Neuronal stem cell (in vitro differentiated cells): ENCODE data around the gene SPATA17.

Experiments used
- DNase-seq: peaks from one replicate; pipeline ENCODE4 v3.0.0-alpha.2; 2013; ENCODE audit warnings: low spot score
- H2AFZ ChIP-seq: one replicate; pipeline ENCODE4 v1.6.1; 2013; ENCODE audit warnings: mild to moderate bottlenecking, low read length, inconsistent platforms
- H2AK5ac ChIP-seq: 2 replicates; pipeline ENCODE4 v1.6.1; 2013; ENCODE audit warnings: low read depth, mild to moderate bottlenecking, inconsistent platforms, low read length, moderate library complexity, mixed read lengths
- H2BK120ac ChIP-seq: 2 replicates; pipeline ENCODE4 v1.6.1; 2013; ENCODE audit warnings: low read depth, mild to moderate bottlenecking, inconsistent platforms, low read length, moderate library complexity, mixed read lengths
- H2BK12ac ChIP-seq: one replicate; pipeline ENCODE4 v1.6.1; 2013; ENCODE audit warnings: low read length, inconsistent platforms
- H2BK15ac ChIP-seq: 2 replicates; pipeline ENCODE4 v1.6.1; 2013; ENCODE audit warnings: mild to moderate bottlenecking, low read length, inconsistent platforms, mixed read lengths
- H2BK5ac ChIP-seq: one replicate; pipeline ENCODE4 v1.6.1; 2013; ENCODE audit warnings: inconsistent platforms, mild to moderate bottlenecking, low read length, moderate library complexity
- H3K14ac ChIP-seq: one replicate; pipeline ENCODE4 v1.6.1; 2013; ENCODE audit warnings: low read length, inconsistent platforms
- H3K18ac ChIP-seq: 2 replicates; pipeline ENCODE4 v1.6.1; 2013; ENCODE audit warnings: low read length, inconsistent platforms
- H3K23ac ChIP-seq: 2 replicates; pipeline ENCODE4 v1.6.1; 2013; ENCODE audit warnings: low read depth, mild to moderate bottlenecking, mixed read lengths, low read length, inconsistent platforms; ENCODE audit not compliant: poor library complexity
- H3K27ac ChIP-seq: replicated peaks from 3 replicates; pipeline ENCODE4 v1.5.1; 2013; ENCODE audit warnings: low read length, inconsistent platforms
- H3K27me3 ChIP-seq, 3 experiments: 2 replicates each; pipeline ENCODE4 v1.6.1; 2013; ENCODE audit warnings: low read length in 3 of 3, mild to moderate bottlenecking in 2 of 3, inconsistent platforms in 1 of 3, low read depth in 1 of 3, mixed read lengths in 1 of 3, moderate library complexity in 1 of 3; ENCODE audit not compliant: control insufficient read depth in 3 of 3, insufficient read depth in 3 of 3
- H3K36me3 ChIP-seq, 2 donors: replicated peaks in 1 of 2; 2 replicates each; pipeline ENCODE4 v1.6.1; 2013; ENCODE audit warnings: low read length in 2 of 2; ENCODE audit not compliant: control insufficient read depth in 2 of 2, insufficient read depth in 2 of 2
- H3K4ac ChIP-seq: 2 replicates; pipeline ENCODE4 v1.6.1; 2013; ENCODE audit warnings: inconsistent platforms, mild to moderate bottlenecking, low read length, moderate library complexity
- H3K4me1 ChIP-seq, 2 donors: 1 replicate in 1 of 2; 2 replicates in 1 of 2; pipeline ENCODE4 v1.6.1; 2013; ENCODE audit warnings: low read length in 2 of 2, low read depth in 1 of 2; ENCODE audit not compliant: control insufficient read depth in 2 of 2, insufficient read depth in 1 of 2
- H3K4me2 ChIP-seq: one replicate; pipeline ENCODE4 v1.6.1; 2013; ENCODE audit warnings: mild to moderate bottlenecking, low read length, inconsistent platforms; ENCODE audit not compliant: insufficient read depth, poor library complexity, severe bottlenecking
- H3K4me3 ChIP-seq, 2 donors: 2 replicates each; pipeline ENCODE4 v1.5.1; 2013; ENCODE audit warnings: low read length in 2 of 2, mild to moderate bottlenecking in 2 of 2, inconsistent platforms in 1 of 2, moderate library complexity in 1 of 2
- H3K79me1 ChIP-seq: one replicate; pipeline ENCODE4 v1.6.1; 2013; ENCODE audit warnings: low read depth, mild to moderate bottlenecking, inconsistent platforms, low read length, moderate library complexity
- H3K9ac ChIP-seq: one replicate; pipeline ENCODE4 v1.6.1; 2013; ENCODE audit warnings: mild to moderate bottlenecking, low read depth, low read length, inconsistent platforms; ENCODE audit not compliant: poor library complexity
- H3K9me3 ChIP-seq, 2 donors: replicated peaks in 1 of 2; 2 replicates each; pipeline versions ENCODE3 to v1.6.1; 2013; ENCODE audit warnings: low read length in 2 of 2, mild to moderate bottlenecking in 2 of 2, inconsistent platforms in 1 of 2, low read depth in 1 of 2, mixed read lengths in 1 of 2, moderate library complexity in 1 of 2; ENCODE audit not compliant: control insufficient read depth in 2 of 2, insufficient read depth in 1 of 2
- H4K8ac ChIP-seq: one replicate; pipeline ENCODE4 v1.6.1; 2013; ENCODE audit warnings: low read depth, mild to moderate bottlenecking, inconsistent platforms, low read length, moderate library complexity
- H4K91ac ChIP-seq: one replicate; pipeline ENCODE4 v1.6.1; 2013; ENCODE audit warnings: low read length, low read depth, mild to moderate bottlenecking, inconsistent platforms; ENCODE audit not compliant: poor library complexity
- WGBS, 2 donors: extraction: QIAGEN DNeasy Blood & Tissue Kit; methylation state at CpG; one replicate each; pipeline ENCODE4 v1.1.7; 2013; ENCODE audit warnings: missing lambda C conversion rate in 2 of 2, mixed read lengths in 1 of 2; ENCODE audit not compliant: insufficient read length in 2 of 2, insufficient replicate concordance in 1 of 2; ENCODE audit errors: extremely low coverage in 2 of 2; 5-methylcytosine and 5-hydroxymethylcytosine counted together

Gene SPATA17

GRCh38 chr1:217586586-217586985 lies 44.6 kb upstream of the SPATA17 start:
- no peak overlapping the region for H2AFZ ChIP-seq
- H3K14ac ChIP-seq: no peak overlapping the region
- no peaks in the 10 kb centered on the region for H3K79me1 ChIP-seq
- H3K4me3 ChIP-seq: no peak overlapping the region
- no peak overlapping the region for H3K18ac ChIP-seq
- H2BK15ac ChIP-seq: no peak overlapping the region
- no peak overlapping the region for H4K8ac ChIP-seq
- H3K23ac ChIP-seq: no peak overlapping the region
- H3K9me3 ChIP-seq: no peaks in the 10 kb centered on the region
- no peak overlapping the region for H3K9ac ChIP-seq
- H3K36me3 ChIP-seq: peaks cover 0 to 26% of the 10 kb centered on the region in 2 donors
- H3K4me1 ChIP-seq: no peaks in the 10 kb centered on the region
- H4K91ac ChIP-seq: no peak overlapping the region
- no peak overlapping the region for H3K27ac ChIP-seq
- DNase-seq: no peak
- no peak overlapping the region for H3K4ac ChIP-seq
- no peaks in the 10 kb centered on the region for H3K27me3 ChIP-seq
- H2BK5ac ChIP-seq: no peak overlapping the region
- no peak overlapping the region for H2BK12ac ChIP-seq
- H2AK5ac ChIP-seq: no peak overlapping the region
- WGBS, 2 donors: no CpG with 5 or more reads among the region's 4 CpGs
- H3K4me2 ChIP-seq: no peak overlapping the region
- H2BK120ac ChIP-seq: no peak overlapping the region

DNA sequence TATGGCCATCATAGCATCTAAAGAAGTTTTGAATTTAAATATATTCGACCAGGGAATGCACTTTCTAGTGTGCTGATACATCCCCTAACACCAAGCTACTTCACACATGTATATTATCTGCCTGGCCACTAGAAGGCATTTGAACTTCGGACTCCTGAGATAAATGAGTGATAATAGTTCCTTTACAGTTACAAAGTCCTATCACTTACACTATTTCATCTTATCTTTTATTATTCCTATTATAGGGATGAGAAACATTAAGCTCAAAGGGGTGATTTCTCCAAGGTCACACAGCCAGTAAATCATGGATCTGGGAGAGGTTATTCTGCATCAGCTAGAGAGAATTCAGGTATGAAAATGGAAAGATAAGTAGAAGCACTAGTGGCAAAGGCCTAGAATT lies 40.5 kb upstream of the SPATA17 start:
- no peak overlapping the region for H3K9ac ChIP-seq
- no peak overlapping the region for H3K18ac ChIP-seq
- H3K4me3 ChIP-seq: no peak overlapping the region
- H3K4me1 ChIP-seq: no peaks in the 10 kb centered on the region
- no peak overlapping the region for H2BK12ac ChIP-seq
- no peak overlapping the region for H2BK5ac ChIP-seq
- H4K8ac ChIP-seq: no peak overlapping the region
- H2AK5ac ChIP-seq: no peak overlapping the region
- H3K9me3 ChIP-seq: no peaks in the 10 kb centered on the region
- H3K4ac ChIP-seq: no peak overlapping the region
- no peak overlapping the region for H4K91ac ChIP-seq
- no peak overlapping the region for H2BK120ac ChIP-seq
- no peak overlapping the region for H3K27ac ChIP-seq
- WGBS, 2 donors: no CpG with 5 or more reads among the region's 2 CpGs
- H2AFZ ChIP-seq: no peak overlapping the region
- no peak for DNase-seq
- H2BK15ac ChIP-seq: no peak overlapping the region
- H3K23ac ChIP-seq: no peak overlapping the region
- H3K4me2 ChIP-seq: no peak overlapping the region
- no peaks in the 10 kb centered on the region for H3K27me3 ChIP-seq
- H3K79me1 ChIP-seq: no peaks in the 10 kb centered on the region
- peaks cover 0 to 17% of the 10 kb centered on the region in 2 donors for H3K36me3 ChIP-seq
- H3K14ac ChIP-seq: no peak overlapping the region

GRCh38 chr1:217599154-217599553 lies 32.0 kb upstream of the SPATA17 start:
- Histone ChIP-seq H2AK5ac (no peak overlapping the region), H2AFZ (no peak overlapping the region), H3K4me2 (no peak overlapping the region), H3K36me3 (peaks cover 0 to 19% of the 10 kb centered on the region in 2 donors), H2BK15ac (no peak overlapping the region), H2BK5ac (no peak overlapping the region), H3K27ac (no peak overlapping the region), H3K14ac (no peak overlapping the region), H4K8ac (no peak overlapping the region), H3K27me3 (no peaks in the 10 kb centered on the region), H3K9ac (no peak overlapping the region), H3K23ac (no peak overlapping the region), H3K9me3 (no peaks in the 10 kb centered on the region), H3K18ac (no peak overlapping the region), H3K79me1 (no peaks in the 10 kb centered on the region), H3K4me1 (no peaks in the 10 kb centered on the region), H3K4ac (no peak overlapping the region), H2BK120ac (no peak overlapping the region), H2BK12ac (no peak overlapping the region), H3K4me3 (no peak overlapping the region), H4K91ac (no peak overlapping the region)
- DNase-seq: no peak
- no CpG with 5 or more reads among the region's 2 CpGs for WGBS, 2 donors

DNA sequence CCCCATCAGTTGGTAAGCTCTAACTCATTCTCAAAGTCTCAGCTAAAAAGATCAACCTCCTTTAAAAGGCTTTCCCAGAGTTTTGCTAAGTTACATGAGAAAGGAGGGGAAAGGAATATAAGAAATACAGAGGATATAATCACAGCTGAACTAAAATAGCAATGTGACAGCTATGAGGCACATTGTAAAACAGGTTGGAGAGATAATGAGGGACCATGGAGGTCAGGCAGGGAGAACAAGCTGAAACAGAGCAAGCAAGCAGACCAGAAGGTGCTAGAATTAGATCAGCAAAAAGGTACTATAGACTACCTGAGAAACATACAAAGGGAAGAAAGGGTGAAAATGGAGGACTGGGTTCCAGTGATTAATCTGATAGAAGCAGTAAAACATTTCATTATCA lies 28.8 kb upstream of the SPATA17 start:
- peaks cover 0 to 36% of the 10 kb centered on the region in 2 donors for H3K36me3 ChIP-seq
- H3K79me1 ChIP-seq: no peaks in the 10 kb centered on the region

More for the DNA sequence above, 28.8 kb upstream of the SPATA17 start:
- Histone ChIP-seq H3K27ac (no peak overlapping the region), H3K4me3 (no peak overlapping the region), H2AK5ac (no peak overlapping the region), H3K9me3 (no peaks in the 10 kb centered on the region), H3K9ac (no peak overlapping the region), H4K8ac (no peak overlapping the region), H3K18ac (no peak overlapping the region), H3K23ac (no peak overlapping the region), H3K4ac (no peak overlapping the region), H4K91ac (no peak overlapping the region), H2BK12ac (no peak overlapping the region), H2BK5ac (no peak overlapping the region), H3K4me2 (no peak overlapping the region), H3K14ac (no peak overlapping the region), H2AFZ (no peak overlapping the region), H2BK15ac (no peak overlapping the region), H3K4me1 (no peaks in the 10 kb centered on the region), H3K27me3 (no peaks in the 10 kb centered on the region), H2BK120ac (no peak overlapping the region)
- no peak for DNase-seq
